Measurements from ENCODE around the gene OSBPL8. TPM values are rescaled to one million over a fixed set of nuclear protein-coding genes. Genes with fewer than 3 reads are reported as not detected.

The OSBPL8 gene
- total and polyA plus RNA-seq, 9 of the 15 experiments (the other 6 are each of a cell fraction or from before 2014, with no cell fraction given), result 17.4 to 82.7 (median 42.8) TPM

- no peak for TF ChIP-seq MAZ (CRISPR knock-in tag; conservative IDR thresholded peaks at IDR 0.05 in 1 of 2, IDR thresholded peaks at IDR 0.05 in 1 of 2)
- TF ChIP-seq NFIC (IDR thresholded peaks at IDR 0.05), result no peak
- no peak for TF ChIP-seq SNRNP70 (optimal IDR thresholded peaks at IDR 0.05; ENCODE audit: low read depth, low read length)
- TF ChIP-seq NFYB (IDR thresholded peaks at IDR 0.05; ENCODE audit: extremely low read depth, insufficient read length), result no peak
- TF ChIP-seq OTX1 (CRISPR knock-in tag; IDR thresholded peaks at IDR 0.05), result no peak
- no peak for TF ChIP-seq SETDB1 (IDR thresholded peaks at IDR 0.05; ENCODE audit: low read length)
- TF ChIP-seq JUN (IDR thresholded peaks at IDR 0.05; ENCODE audit: borderline replicate concordance, low read depth, low read length), result no peak
- TF ChIP-seq JUN (CRISPR knock-in tag; IDR thresholded peaks at IDR 0.05; ENCODE audit: borderline replicate concordance), result no peak
- no peak for TF ChIP-seq NONO (IDR thresholded peaks at IDR 0.05; ENCODE audit: low read depth in 2 of 2, low read length in 1 of 2)
- no peak for TF ChIP-seq TFAM (CRISPR knock-in tag; conservative IDR thresholded peaks at IDR 0.05)
These were observed 55.0 kb downstream of the OSBPL8 start (continued) for GRCh38 chr12:76504606-76505005.

GRCh38 chr12:76503957-76504356, 55.6 kb downstream of the OSBPL8 start:
- no peak for FAIRE-seq
- CTCF ChIA-PET (ENCODE audit: low intra/inter-chr PET ratio), result no interaction called here
- no peaks in the 10 kb centered on the region for H3K9me3 ChIP-seq (replicated peaks; ENCODE audit: control insufficient read depth, insufficient read depth, low read depth, low read length)
- TF ChIP-seq SIRT6 (IDR thresholded peaks at IDR 0.05; ENCODE audit: low read depth, low read length) (no peak), ZNF785 (CRISPR knock-in tag; IDR thresholded peaks at IDR 0.05) (no peak), ZNF282 (CRISPR knock-in tag; IDR thresholded peaks at IDR 0.05) (no peak), ZBTB17 (CRISPR knock-in tag; IDR thresholded peaks at IDR 0.05) (no peak), NR2F6 (CRISPR knock-in tag; IDR thresholded peaks at IDR 0.05) (no peak), ELK3 (CRISPR knock-in tag; IDR thresholded peaks at IDR 0.05) (no peak), ILF3 (IDR thresholded peaks at IDR 0.05; ENCODE audit: borderline replicate concordance) (no peak), KDM4B (IDR thresholded peaks at IDR 0.05; ENCODE audit: borderline replicate concordance in 2 of 2, low read depth in 1 of 2) (no peak), ZNF316 (IDR thresholded peaks at IDR 0.05) (peak; percentile 67), ZNF347 (CRISPR knock-in tag; IDR thresholded peaks at IDR 0.05; ENCODE audit: low read depth) (no peak)

More at GRCh38 chr12:76503957-76504356, 55.6 kb downstream of the OSBPL8 start:
- Histone ChIP-seq H3K79me2 (ENCODE audit: control insufficient read depth, insufficient read depth, low read length) (peaks cover 4% of the 10 kb centered on the region; the same call in 2 of the 3 replicates), H3K4me3 (no peak overlapping the region), H3K4me2 (ENCODE audit: insufficient read depth, low read length) (no peak overlapping the region), H4K20me1 (replicated peaks; ENCODE audit: control insufficient read depth, insufficient read depth, low read length) (0 out of 2 replicates have a peak, but pooled peaks cover under 1% of the 10 kb centered on the region), H3K27ac (ENCODE audit: extremely low read depth, low read depth, low read length) (no peak overlapping the region), H3K9ac (ENCODE audit: insufficient read depth in 1 of 2, low read depth in 2 of 2, low read length in 2 of 2) (no peak overlapping the region), H3K36me3 (ENCODE audit: control insufficient read depth, insufficient read depth, low read length) (peaks cover 4% of the 10 kb centered on the region; the same call in 1 of the 3 replicates), H3K27me3 (ENCODE audit: control insufficient read depth in 2 of 2, insufficient read depth in 2 of 2, low read length in 2 of 2) (no peaks in the 10 kb centered on the region), H3K4me1 (replicated peaks in 1 of 2; ENCODE audit: control insufficient read depth in 2 of 2, insufficient read depth in 2 of 2, low read length in 2 of 2) (no peaks in the 10 kb centered on the region), H3K9me1 (ENCODE audit: control insufficient read depth, insufficient read depth, low read length) (no peaks in the 10 kb centered on the region), H2AFZ (ENCODE audit: low read depth, low read length) (no peak overlapping the region)
- in situ Hi-C loops (cut with MboI), result no loop called here
- no TSS peak for BruUV-seq (replicated peaks)
- POLR2A ChIA-PET, result no interaction called here
- intact Hi-C loops (cut with micrococcal nuclease), result no loop called here
- DNase-seq (ENCODE audit: extremely low read depth in 1 of 4, low spot score in 3 of 4) (no peak), ATAC-seq (no peak)
